Hepatocyte (in vitro differentiated cells): ENCODE results near the gene CD86. TPM values are rescaled to one million over a fixed set of nuclear protein-coding genes. Genes with fewer than 3 reads are reported as not detected.

ENCODE experiments used
- DNase-seq: peaks from one replicate; pipeline ENCODE4 v3.0.0-alpha.2; 2016; ENCODE audit warnings: low spot score
- H2AFZ ChIP-seq: fragments of 200-600 bp; sonication (generic); 2 replicates; pipeline ENCODE4 v1.6.0; 2016; ENCODE audit warnings: antibody characterized with exemption, mild to moderate bottlenecking
- H3K27ac ChIP-seq: fragments of 200-600 bp; sonication (generic); 2 replicates; pipeline ENCODE4 v1.5.1; 2016; ENCODE audit warnings: mild to moderate bottlenecking
- H3K27me3 ChIP-seq: fragments of 200-600 bp; sonication (generic); 2 replicates; pipeline ENCODE4 v1.6.1; 2016
- H3K36me3 ChIP-seq: fragments of 200-600 bp; sonication (generic); replicated peaks from 2 replicates; pipeline ENCODE4 v1.5.1; 2016; ENCODE audit warnings: low read depth; ENCODE audit not compliant: insufficient read depth
- H3K4me1 ChIP-seq: fragments of 200-600 bp; sonication (generic); 2 replicates; pipeline ENCODE4 v1.5.1; 2016; ENCODE audit warnings: mild to moderate bottlenecking, moderate library complexity; ENCODE audit not compliant: insufficient read depth
- H3K4me2 ChIP-seq: fragments of 200-600 bp; sonication (generic); 2 replicates; pipeline ENCODE4 v1.6.0; 2016
- H3K4me3 ChIP-seq: fragments of 200-600 bp; sonication (generic); 2 replicates; pipeline ENCODE4 v1.5.1; 2016; ENCODE audit warnings: mild to moderate bottlenecking
- H3K79me2 ChIP-seq: fragments of 200-600 bp; sonication (generic); 2 replicates; pipeline ENCODE4 v1.6.0; 2017; ENCODE audit warnings: mild to moderate bottlenecking
- H3K9me2 ChIP-seq: fragments of 200-600 bp; sonication (generic); replicated peaks from 2 replicates; pipeline ENCODE4 v1.6.0; 2017; ENCODE audit warnings: mild to moderate bottlenecking; ENCODE audit not compliant: insufficient read depth
- H3K9me3 ChIP-seq: fragments of 200-600 bp; sonication (generic); 2 replicates; pipeline ENCODE4 v1.5.1; 2016; ENCODE audit warnings: low read depth, mild to moderate bottlenecking
- H4K20me1 ChIP-seq: fragments of 200-600 bp; sonication (generic); 2 replicates; pipeline ENCODE4 v1.6.0; 2016; ENCODE audit warnings: mild to moderate bottlenecking; ENCODE audit not compliant: insufficient read depth, poor library complexity, severe bottlenecking
- EZH2 ChIP-seq: fragments of 200-600 bp; sonication (generic); IDR thresholded peaks from 2 replicates; pipeline ENCODE4 v1.6.1; 2016; ENCODE audit warnings: antibody characterized with exemption, mild to moderate bottlenecking, borderline replicate concordance
- EZH2phosphoT487 ChIP-seq: fragments of 200-600 bp; sonication (generic); IDR thresholded peaks from one replicate; pipeline ENCODE4 v1.6.1; 2018; ENCODE audit warnings: antibody characterized with exemption, mild to moderate bottlenecking, low read depth, moderate library complexity; ENCODE audit not compliant: unreplicated experiment, severe bottlenecking
- WGBS: methylation state at CpG from one replicate; pipeline ENCODE4 v1.1.6; 2016; ENCODE audit warnings: low lambda C conversion rate; ENCODE audit errors: missing lambda C conversion rate; 5-methylcytosine and 5-hydroxymethylcytosine counted together
- polyA plus RNA-seq: library from polyadenylated mRNA; unstranded; fragments of >200 nt; fragmentation: Nextera tagmentation; extraction: Ambion mirVana; gene quantifications from 2 replicates; pipeline ENCODE4 v1.2.1, GENCODE V29; 2016
- total RNA-seq: library from RNA; depleted of rRNA; stranded (reverse); fragments of >200 nt; gene quantifications from 2 replicates; pipeline ENCODE4 v1.2.3, GENCODE V29; 2014
- TF ChIP-seq, protein P1 (sequence below): fragments of 200-600 bp; sonication (generic); IDR thresholded peaks from 2 replicates; pipeline ENCODE4 v1.5.1; 2016; ENCODE audit warnings: antibody characterized with exemption, mild to moderate bottlenecking; ENCODE audit not compliant: poor library complexity

Gene CD86
- total and polyA plus RNA-seq, 2 experiments from 2014 or later = 0.13 TPM; not detected in 1

DNA sequence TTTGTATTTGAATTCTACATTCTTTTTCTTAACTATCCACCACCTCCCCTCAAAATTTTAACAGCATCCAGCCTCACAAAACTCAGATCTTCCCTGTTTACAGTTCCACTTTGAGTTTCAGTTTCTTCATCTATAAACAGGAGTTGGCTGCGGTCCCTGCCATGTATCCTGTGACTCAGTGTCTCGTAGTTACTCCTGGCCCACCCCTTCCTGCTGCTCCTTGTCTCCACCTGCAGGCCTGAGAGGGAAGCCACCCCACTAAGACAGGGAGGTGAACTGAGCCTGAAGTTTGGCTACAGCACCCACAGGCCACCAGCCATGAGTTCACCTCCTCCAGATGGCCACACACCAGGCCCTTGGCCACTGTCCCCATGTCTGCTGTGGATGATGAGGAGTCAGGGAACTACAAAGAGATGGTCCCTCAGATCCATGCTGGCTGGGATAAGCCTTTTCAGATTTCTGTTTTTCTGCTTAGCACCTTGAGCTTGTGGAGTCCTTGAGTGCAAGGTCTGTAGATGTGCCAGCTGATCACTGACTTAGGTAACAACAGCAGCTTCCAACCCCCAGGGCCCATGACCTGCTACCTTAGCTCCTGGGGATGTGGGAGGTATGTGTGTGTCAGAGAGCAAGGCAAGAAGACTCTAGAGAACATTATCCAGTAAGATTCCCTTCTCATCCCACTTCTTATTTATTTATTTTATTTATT is 37.5 kb downstream of the CD86 start:
- Histone ChIP-seq H3K4me2 (no peak overlapping the region), H3K4me3 (no peak overlapping the region)

DNA sequence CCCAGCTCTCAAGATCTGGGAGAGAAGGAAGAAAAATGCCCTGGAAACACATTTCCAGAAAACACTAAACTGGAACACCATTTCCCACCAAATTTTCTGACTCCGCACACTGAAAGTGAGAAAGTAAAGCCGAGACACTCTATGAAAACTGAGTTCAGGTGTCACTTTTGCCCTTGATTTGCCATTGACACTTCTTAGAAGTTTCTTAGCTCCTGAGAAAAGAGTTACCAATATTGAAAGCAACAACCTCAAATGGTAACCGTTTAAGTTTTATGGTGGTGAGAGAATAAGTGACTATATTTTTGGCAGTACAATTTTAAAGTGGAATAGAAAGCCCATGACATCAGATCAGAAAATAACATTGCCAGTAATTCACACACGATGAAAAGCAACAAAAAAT is 39.0 kb downstream of the CD86 start:
- Histone ChIP-seq H3K4me1 (no peaks in the 10 kb centered on the region), H3K9me3 (no peaks in the 10 kb centered on the region), H3K4me3 (no peak overlapping the region), H3K4me2 (no peak overlapping the region), H3K27me3 (no peaks in the 10 kb centered on the region), H4K20me1 (no peaks in the 10 kb centered on the region), H3K9me2 (no peaks in the 10 kb centered on the region), H3K27ac (no peak overlapping the region), H3K79me2 (no peaks in the 10 kb centered on the region), H3K36me3 (no peaks in the 10 kb centered on the region), H2AFZ (no peak overlapping the region)
- TF ChIP-seq EZH2phosphoT487 (no peak), EZH2 (no peak)
- TF ChIP-seq, protein P1, sequence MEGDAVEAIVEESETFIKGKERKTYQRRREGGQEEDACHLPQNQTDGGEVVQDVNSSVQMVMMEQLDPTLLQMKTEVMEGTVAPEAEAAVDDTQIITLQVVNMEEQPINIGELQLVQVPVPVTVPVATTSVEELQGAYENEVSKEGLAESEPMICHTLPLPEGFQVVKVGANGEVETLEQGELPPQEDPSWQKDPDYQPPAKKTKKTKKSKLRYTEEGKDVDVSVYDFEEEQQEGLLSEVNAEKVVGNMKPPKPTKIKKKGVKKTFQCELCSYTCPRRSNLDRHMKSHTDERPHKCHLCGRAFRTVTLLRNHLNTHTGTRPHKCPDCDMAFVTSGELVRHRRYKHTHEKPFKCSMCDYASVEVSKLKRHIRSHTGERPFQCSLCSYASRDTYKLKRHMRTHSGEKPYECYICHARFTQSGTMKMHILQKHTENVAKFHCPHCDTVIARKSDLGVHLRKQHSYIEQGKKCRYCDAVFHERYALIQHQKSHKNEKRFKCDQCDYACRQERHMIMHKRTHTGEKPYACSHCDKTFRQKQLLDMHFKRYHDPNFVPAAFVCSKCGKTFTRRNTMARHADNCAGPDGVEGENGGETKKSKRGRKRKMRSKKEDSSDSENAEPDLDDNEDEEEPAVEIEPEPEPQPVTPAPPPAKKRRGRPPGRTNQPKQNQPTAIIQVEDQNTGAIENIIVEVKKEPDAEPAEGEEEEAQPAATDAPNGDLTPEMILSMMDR = no peak
- no peak for DNase-seq
- WGBS = 89% methylated on average over 4 of the region's 4 CpGs

More for the DNA sequence above, 37.5 kb downstream of the CD86 start:
- Histone ChIP-seq H3K27ac (no peak overlapping the region), H3K4me1 (no peaks in the 10 kb centered on the region), H4K20me1 (no peaks in the 10 kb centered on the region), H3K27me3 (no peaks in the 10 kb centered on the region), H2AFZ (no peak overlapping the region), H3K79me2 (no peaks in the 10 kb centered on the region), H3K9me3 (no peaks in the 10 kb centered on the region), H3K36me3 (no peaks in the 10 kb centered on the region), H3K9me2 (no peaks in the 10 kb centered on the region)
- 75% methylated on average over 2 of the region's 2 CpGs for WGBS
- TF ChIP-seq, protein P1 = peak; percentile 29
- TF ChIP-seq EZH2phosphoT487 = no peak
- DNase-seq = peak; percentile 23

DNA sequence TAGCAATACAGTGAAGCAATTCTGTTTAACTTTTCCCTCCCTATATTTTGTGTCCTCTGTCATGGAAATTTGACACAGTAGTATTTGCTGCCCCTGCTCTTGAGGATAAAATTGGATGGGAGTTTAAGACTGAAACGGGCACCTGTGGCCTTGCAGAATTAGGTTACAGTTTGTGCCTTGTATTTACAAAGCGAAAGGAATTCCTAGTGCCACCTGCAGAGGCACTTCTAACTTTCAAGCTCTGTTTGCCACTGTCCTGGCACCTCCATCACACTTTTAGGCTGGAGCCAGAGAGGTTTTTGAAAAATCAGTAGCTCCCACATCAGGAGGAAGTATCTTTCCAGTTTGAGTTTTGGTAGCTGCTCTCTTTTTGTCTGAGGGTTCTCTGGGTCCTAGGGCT is 39.5 kb downstream of the CD86 start:
- Histone ChIP-seq H3K9me3 (no peaks in the 10 kb centered on the region), H4K20me1 (no peaks in the 10 kb centered on the region), H3K4me1 (no peaks in the 10 kb centered on the region), H3K4me3 (no peak overlapping the region), H3K36me3 (no peaks in the 10 kb centered on the region), H3K9me2 (no peaks in the 10 kb centered on the region), H2AFZ (no peak overlapping the region), H3K27ac (no peak overlapping the region), H3K4me2 (no peak overlapping the region), H3K79me2 (no peaks in the 10 kb centered on the region), H3K27me3 (no peaks in the 10 kb centered on the region)
- no peak for DNase-seq
- TF ChIP-seq, protein P1 = no peak
- TF ChIP-seq EZH2 = no peak
- no peak for TF ChIP-seq EZH2phosphoT487
- 88% methylated on average over 2 of the region's 2 CpGs for WGBS
